Posterior cingulate gyrus (tissue), 11 donors: ENCODE measurements around the gene ABL2.

Source experiments
- DNase-seq, 10 donors: peaks; one replicate each; pipeline versions ENCODE4 v3.0.0 to v3.0.0-alpha.2; 2020 to 2021; ENCODE audit warnings: mixed read lengths in 3 of 10
- intact Hi-C: fragments of 100-400 bp; cut with DNase I; formaldehyde crosslinking; loops from one replicate; pipeline ENCODE4 v1.15.1; 2023

The ABL2 gene

DNA sequence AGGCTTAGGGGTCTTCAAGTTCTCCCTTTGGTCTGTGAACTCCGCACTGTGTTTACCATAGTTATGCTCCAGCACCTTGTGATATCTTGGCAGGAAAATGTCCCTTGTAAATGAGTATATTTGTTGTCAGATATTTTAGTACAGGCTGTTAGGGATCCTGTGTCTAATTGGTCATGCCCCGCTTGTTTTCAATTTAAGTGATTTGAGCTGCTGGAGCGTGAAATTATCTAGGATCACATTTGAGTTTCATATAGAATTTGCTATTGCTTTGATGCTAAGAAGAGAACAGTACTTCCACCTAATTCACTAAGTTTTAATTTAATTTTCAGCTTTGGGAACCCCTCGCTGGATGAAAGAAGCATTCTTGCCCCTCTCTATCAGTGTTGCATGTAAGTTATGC lies 163.0 kb downstream of the ABL2 start:
- intact Hi-C loops: no loop called here
- no peak for DNase-seq

- intact Hi-C loops: no loop called here
These were observed 167.9 kb downstream of the ABL2 start for GRCh38 chr1:179061360-179062282.

GRCh38 chr1:179058487-179059483 lies 170.7 kb downstream of the ABL2 start:
- DNase-seq: no peak

More at GRCh38 chr1:179061360-179062282, 167.9 kb downstream of the ABL2 start:
- no peak for DNase-seq

DNA sequence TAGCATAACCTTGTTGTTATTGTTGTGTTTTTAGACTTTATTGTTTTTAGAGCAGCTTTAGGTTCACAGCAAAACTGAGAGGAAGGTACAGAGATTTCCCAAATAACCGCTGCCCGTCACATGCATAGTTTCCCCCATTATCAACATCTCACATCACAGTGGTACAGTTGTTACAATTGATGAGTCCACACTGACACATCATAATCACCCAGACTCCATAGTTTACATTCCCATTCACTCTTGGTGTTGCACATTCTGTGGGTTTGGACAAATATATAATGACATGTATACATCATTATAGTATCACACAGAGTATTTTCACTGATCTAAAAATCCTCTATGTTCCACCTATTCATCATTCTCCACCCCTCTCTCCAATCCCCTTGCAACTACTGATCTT lies 173.5 kb downstream of the ABL2 start:
- no peak for DNase-seq
- intact Hi-C loops: no loop called here

More at GRCh38 chr1:179058487-179059483, 170.7 kb downstream of the ABL2 start:
- intact Hi-C loops: no loop called here

GRCh38 chr1:179053486-179053885 lies 176.0 kb downstream of the ABL2 start:
- DNase-seq: no peak
- intact Hi-C loops: no loop called here

DNA sequence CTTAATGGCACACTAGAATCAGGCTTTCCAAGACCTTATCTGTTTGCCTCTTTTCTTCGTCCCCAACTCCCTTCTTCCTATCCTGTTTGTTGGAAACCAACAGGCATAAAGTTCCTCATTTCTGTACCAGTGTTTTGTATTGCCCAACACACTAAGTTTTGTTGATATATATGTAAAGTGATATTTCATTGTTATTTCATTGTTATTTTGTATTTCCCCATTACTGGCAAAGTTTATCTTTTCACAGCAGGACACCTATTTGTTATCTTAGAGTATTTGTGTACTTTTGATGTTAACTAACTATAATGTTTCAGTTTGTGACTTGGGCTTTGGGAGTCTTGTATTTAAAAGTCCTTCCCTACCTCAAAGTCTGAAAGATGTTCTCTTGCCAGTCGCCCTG lies 176.7 kb downstream of the ABL2 start:
- no peak for DNase-seq
- intact Hi-C loops: no loop called here
